Activated CD8-positive, alpha-beta memory T cell treated with anti-CD3 and anti-CD28 coated beads for 24 hours (primary cell): Measurements from ENCODE around the gene NMNAT2.

ENCODE experiments used
- DNase-seq: peaks from one replicate; pipeline ENCODE4 v3.0.0-alpha.2; 2020

The NMNAT2 gene

GRCh38 chr1:183308719-183309118 is 109.5 kb downstream of the NMNAT2 start:
- DNase-seq = no peak

- DNase-seq = no peak
Observed at GRCh38 chr1:183306317-183307042, 111.7 kb downstream of the NMNAT2 start.

GRCh38 chr1:183304440-183305107 is 113.6 kb downstream of the NMNAT2 start:
- DNase-seq = no peak

- no peak for DNase-seq
Observed at GRCh38 chr1:183303901-183304300, 114.3 kb downstream of the NMNAT2 start.

GRCh38 chr1:183303323-183303645 is 114.9 kb downstream of the NMNAT2 start:
- DNase-seq = no peak

GRCh38 chr1:183302452-183303322 is 115.5 kb downstream of the NMNAT2 start:
- no peak for DNase-seq

- no peak for DNase-seq
Observed at GRCh38 chr1:183301239-183301638, 116.9 kb downstream of the NMNAT2 start.

- no peak for DNase-seq
Observed at GRCh38 chr1:183300828-183301227, 117.4 kb downstream of the NMNAT2 start.

GRCh38 chr1:183300395-183300794 is 117.8 kb downstream of the NMNAT2 start:
- DNase-seq = no peak

GRCh38 chr1:183296782-183297181 is 121.4 kb downstream of the NMNAT2 start:
- no peak for DNase-seq

- no peak for DNase-seq
Observed at GRCh38 chr1:183295521-183295920, 122.7 kb downstream of the NMNAT2 start.

GRCh38 chr1:183293876-183294275 is 124.3 kb downstream of the NMNAT2 start:
- DNase-seq = no peak

- DNase-seq = no peak
Observed at GRCh38 chr1:183293241-183293640, 124.9 kb downstream of the NMNAT2 start.

GRCh38 chr1:183291802-183292514 is 126.2 kb downstream of the NMNAT2 start:
- DNase-seq = no peak

- DNase-seq = no peak
Observed at GRCh38 chr1:183291216-183291762, 126.9 kb downstream of the NMNAT2 start.

GRCh38 chr1:183290628-183291027 is 127.6 kb downstream of the NMNAT2 start:
- DNase-seq = no peak

GRCh38 chr1:183289051-183289496 is 129.1 kb downstream of the NMNAT2 start:
- DNase-seq = no peak

- DNase-seq = no peak
Observed at GRCh38 chr1:183288583-183288982, 129.6 kb downstream of the NMNAT2 start.

- no peak for DNase-seq
Observed at GRCh38 chr1:183287191-183287675, 130.9 kb downstream of the NMNAT2 start.

- no peak for DNase-seq
Observed at GRCh38 chr1:183285746-183286145, 132.4 kb downstream of the NMNAT2 start.

GRCh38 chr1:183285256-183285655 is 132.9 kb downstream of the NMNAT2 start:
- DNase-seq = no peak

- no peak for DNase-seq
Observed at GRCh38 chr1:183284086-183284485, 134.1 kb downstream of the NMNAT2 start.

- DNase-seq = no peak
Observed at GRCh38 chr1:183283286-183283685, 134.9 kb downstream of the NMNAT2 start.
